ENCODE measurements around the gene LCE5A. TPM values are rescaled to one million over a fixed set of nuclear protein-coding genes. Genes with fewer than 3 reads are reported as not detected.
"Not testable (repeated sequence)": the region's sequence is repeated elsewhere in the genome, so short reads cannot be mapped to it uniquely, and the experiment has no call there.

Gene LCE5A
- total RNA-seq, 1 experiment from 2014 or later, result not detected

DNA sequence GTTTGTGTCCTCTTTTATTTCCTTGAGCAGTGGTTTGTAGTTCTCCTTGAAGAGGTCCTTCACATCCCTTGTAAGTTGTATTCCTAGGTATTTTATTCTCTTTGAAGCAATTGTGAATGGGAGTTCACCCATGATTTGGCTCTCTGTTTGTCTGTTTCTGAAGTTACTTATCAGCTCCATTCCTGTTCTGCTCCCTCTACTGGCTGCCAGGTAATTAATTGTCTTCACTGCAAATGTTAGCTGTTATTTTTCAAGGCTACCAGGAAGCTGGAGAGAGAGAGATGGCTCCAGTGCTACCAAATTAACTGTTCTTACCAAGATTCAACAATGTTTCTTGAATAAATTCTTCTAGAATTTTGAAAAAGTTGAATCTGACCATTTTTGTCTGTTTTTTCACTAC is 19.1 kb upstream of the LCE5A start:
- H3K27me3 ChIP-seq (ENCODE audit: low read length); H3K9me3 ChIP-seq (ENCODE audit: low read length); H3K9ac ChIP-seq (ENCODE audit: low read length); H3K9me2 ChIP-seq (replicated peaks; ENCODE audit: low read length); H3K36me3 ChIP-seq (ENCODE audit: low read depth, low read length); H3K4me2 ChIP-seq (ENCODE audit: low read length); H2AFZ ChIP-seq (ENCODE audit: low read length); H3F3A ChIP-seq (ENCODE audit: low read length, unreplicated experiment); H3K4me1 ChIP-seq (ENCODE audit: insufficient read depth, low read length); BruUV-seq (replicated peaks); intact Hi-C loops (cut with micrococcal nuclease); ATAC-seq; H4K20me1 ChIP-seq (ENCODE audit: low read length); POLR2A ChIA-PET (ENCODE audit: unreplicated experiment); H3K79me2 ChIP-seq (ENCODE audit: low read length); H3K4me3 ChIP-seq (ENCODE audit: low read length); H3K27ac ChIP-seq (ENCODE audit: low read length): not testable (repeated sequence)
- CTCF ChIA-PET, result interaction anchor here (0.5 kb wide), 1 partner anchor 1079 kb away, joined by 6 read pairs; no protein-coding TSS in a partner anchor
- peak; percentile 36 for DNase-seq
- TF ChIP-seq, protein P1, sequence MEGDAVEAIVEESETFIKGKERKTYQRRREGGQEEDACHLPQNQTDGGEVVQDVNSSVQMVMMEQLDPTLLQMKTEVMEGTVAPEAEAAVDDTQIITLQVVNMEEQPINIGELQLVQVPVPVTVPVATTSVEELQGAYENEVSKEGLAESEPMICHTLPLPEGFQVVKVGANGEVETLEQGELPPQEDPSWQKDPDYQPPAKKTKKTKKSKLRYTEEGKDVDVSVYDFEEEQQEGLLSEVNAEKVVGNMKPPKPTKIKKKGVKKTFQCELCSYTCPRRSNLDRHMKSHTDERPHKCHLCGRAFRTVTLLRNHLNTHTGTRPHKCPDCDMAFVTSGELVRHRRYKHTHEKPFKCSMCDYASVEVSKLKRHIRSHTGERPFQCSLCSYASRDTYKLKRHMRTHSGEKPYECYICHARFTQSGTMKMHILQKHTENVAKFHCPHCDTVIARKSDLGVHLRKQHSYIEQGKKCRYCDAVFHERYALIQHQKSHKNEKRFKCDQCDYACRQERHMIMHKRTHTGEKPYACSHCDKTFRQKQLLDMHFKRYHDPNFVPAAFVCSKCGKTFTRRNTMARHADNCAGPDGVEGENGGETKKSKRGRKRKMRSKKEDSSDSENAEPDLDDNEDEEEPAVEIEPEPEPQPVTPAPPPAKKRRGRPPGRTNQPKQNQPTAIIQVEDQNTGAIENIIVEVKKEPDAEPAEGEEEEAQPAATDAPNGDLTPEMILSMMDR (conservative IDR thresholded peaks at IDR 0.05; ENCODE audit: low read depth, low read length), result peak; percentile 39; the same call in 1 of the 2 replicates

DNA sequence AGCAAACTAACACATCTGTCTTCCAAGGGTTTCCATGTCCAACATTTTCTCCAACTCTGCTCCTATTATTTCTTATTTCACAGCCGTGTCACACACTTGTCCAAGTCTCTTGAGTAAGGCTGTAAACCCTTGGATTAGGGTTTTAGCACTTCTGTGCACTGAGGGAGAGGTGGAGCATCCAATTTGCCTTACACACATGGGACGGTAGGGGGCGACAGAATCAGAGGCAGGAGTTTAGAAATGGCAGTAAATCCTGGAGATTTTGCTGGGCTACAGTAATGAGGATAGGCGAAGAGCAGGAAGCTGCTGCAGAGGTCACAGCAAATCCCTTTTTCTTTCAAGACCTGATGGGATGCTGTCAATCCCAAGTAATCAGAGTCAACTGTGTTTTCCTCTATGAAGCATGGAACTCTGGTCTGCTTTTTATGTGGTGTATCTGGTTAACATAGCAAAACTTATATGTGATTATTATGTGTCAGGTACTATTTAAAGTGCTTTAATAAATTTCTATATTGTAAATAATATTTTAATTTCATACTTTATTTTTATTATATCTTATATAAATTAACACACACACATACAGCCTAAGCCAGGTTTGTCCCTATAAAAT is 15.4 kb upstream of the LCE5A start:
- POLR2A ChIA-PET (ENCODE audit: unreplicated experiment), result no interaction called here
- ATAC-seq (no peak), DNase-seq (peak; percentile 58)
- Histone ChIP-seq H3K4me1 (ENCODE audit: insufficient read depth, low read length) (no peaks in the 10 kb centered on the region), H3K9me2 (replicated peaks; ENCODE audit: low read length) (no peaks in the 10 kb centered on the region), H4K20me1 (ENCODE audit: low read length) (no peaks in the 10 kb centered on the region), H3K9ac (ENCODE audit: low read length) (no peak overlapping the region), H3K4me2 (ENCODE audit: low read length) (no peak overlapping the region), H3K27ac (ENCODE audit: low read length) (no peak overlapping the region), H2AFZ (ENCODE audit: low read length) (no peak overlapping the region), H3F3A (ENCODE audit: low read length, unreplicated experiment) (no peaks in the 10 kb centered on the region), H3K79me2 (ENCODE audit: low read length) (no peaks in the 10 kb centered on the region), H3K9me3 (ENCODE audit: low read length) (no peaks in the 10 kb centered on the region), H3K36me3 (ENCODE audit: low read depth, low read length) (no peaks in the 10 kb centered on the region), H3K4me3 (ENCODE audit: low read length) (no peak overlapping the region), H3K27me3 (ENCODE audit: low read length) (no peaks in the 10 kb centered on the region)
- TF ChIP-seq, protein P1 (conservative IDR thresholded peaks at IDR 0.05; ENCODE audit: low read depth, low read length), result peak; percentile 84
- no peak for TF ChIP-seq EZH2 (IDR thresholded peaks at IDR 0.05; ENCODE audit: low read length, unreplicated experiment)
- CTCF ChIA-PET, result no interaction called here
- intact Hi-C loops (cut with micrococcal nuclease), result no loop called here
- no TSS peak for BruUV-seq (replicated peaks)

DNA sequence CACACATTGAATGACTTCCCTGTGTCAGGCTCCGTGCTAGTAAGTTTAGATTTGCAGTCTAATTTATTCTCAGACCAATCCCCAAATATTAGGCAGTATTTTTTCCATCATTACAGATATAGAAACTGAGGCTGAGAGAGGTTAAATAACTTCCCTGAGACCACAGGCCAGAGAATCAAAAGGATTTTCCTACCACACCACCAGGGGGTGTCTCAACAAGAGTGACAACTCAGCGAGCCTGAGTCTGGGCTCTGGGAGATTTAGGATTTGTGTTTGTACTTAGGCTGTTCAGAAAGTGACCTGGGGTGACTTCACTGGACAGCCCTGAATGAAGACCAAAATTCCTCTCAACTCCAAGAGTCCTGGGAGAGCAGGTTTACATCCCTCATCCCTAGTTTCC is 13.3 kb upstream of the LCE5A start:
- DNase-seq (peak; percentile 50), ATAC-seq (no peak)
- H3K79me2 ChIP-seq (ENCODE audit: low read length), result no peaks in the 10 kb centered on the region
- TF ChIP-seq EZH2 (IDR thresholded peaks at IDR 0.05; ENCODE audit: low read length, unreplicated experiment), result no peak
- TF ChIP-seq, protein P1 (conservative IDR thresholded peaks at IDR 0.05; ENCODE audit: low read depth, low read length), result peak; percentile 65
- intact Hi-C loops (cut with micrococcal nuclease), result no loop called here
- no peak overlapping the region for H3K4me2 ChIP-seq (ENCODE audit: low read length)
- H3K27me3 ChIP-seq (ENCODE audit: low read length), result peaks cover 2% of the 10 kb centered on the region; the same call in 1 of the 2 replicates
- H3K4me3 ChIP-seq (ENCODE audit: low read length), result no peak overlapping the region
- H3K27ac ChIP-seq (ENCODE audit: low read length), result no peak overlapping the region
- H3K9me3 ChIP-seq (ENCODE audit: low read length), result no peaks in the 10 kb centered on the region
- H2AFZ ChIP-seq (ENCODE audit: low read length), result no peak overlapping the region
- no peaks in the 10 kb centered on the region for H4K20me1 ChIP-seq (ENCODE audit: low read length)
- H3K36me3 ChIP-seq (ENCODE audit: low read depth, low read length), result no peaks in the 10 kb centered on the region
- no peaks in the 10 kb centered on the region for H3F3A ChIP-seq (ENCODE audit: low read length, unreplicated experiment)
- POLR2A ChIA-PET (ENCODE audit: unreplicated experiment), result no interaction called here
- BruUV-seq (replicated peaks), result no TSS peak
- H3K9ac ChIP-seq (ENCODE audit: low read length), result no peak overlapping the region
- no peaks in the 10 kb centered on the region for H3K4me1 ChIP-seq (ENCODE audit: insufficient read depth, low read length)
- H3K9me2 ChIP-seq (replicated peaks; ENCODE audit: low read length), result no peaks in the 10 kb centered on the region
- CTCF ChIA-PET, result no interaction called here

Measured in PC-3 (cell line).